ENCODE data around the gene TMEM183A.

Gene TMEM183A

GRCh38 chr1:203072002-203072602, 64.9 kb downstream of the TMEM183A start:
- no peak for DNase-seq (ENCODE audit: low read depth)

- peak; percentile 60 for DNase-seq (ENCODE audit: low read depth)
These were observed 65.7 kb downstream of the TMEM183A start for GRCh38 chr1:203072911-203073310.

GRCh38 chr1:203073469-203073868, 66.3 kb downstream of the TMEM183A start:
- DNase-seq (ENCODE audit: low read depth) = no peak

Measured in EH (cell line).